ENCODE measurements around the gene PDS5B.

- TF ChIP-seq CTCF (IDR thresholded peaks at IDR 0.05 in 2 of 3, conservative IDR thresholded peaks at IDR 0.05 in 1 of 3; ENCODE audit: borderline replicate concordance in 1 of 3, insufficient read depth in 1 of 3, low read depth in 2 of 3, low read length in 2 of 3): no peak
- no peak for TF ChIP-seq RAD21 (IDR thresholded peaks at IDR 0.05; ENCODE audit: low read depth)
- TF ChIP-seq CEBPB (IDR thresholded peaks at IDR 0.05; ENCODE audit: low read depth): no peak
- no peak for TF ChIP-seq REST (IDR thresholded peaks at IDR 0.05; ENCODE audit: low read depth)
- TF ChIP-seq EZH2phosphoT487 (IDR thresholded peaks at IDR 0.05; ENCODE audit: borderline replicate concordance): no peak
- no peak for TF ChIP-seq TCF7L2 (IDR thresholded peaks at IDR 0.05; ENCODE audit: borderline replicate concordance, extremely low read depth, insufficient read depth, insufficient read length)
Measured at GRCh38 chr13:32642316-32642715, 56.1 kb downstream of the PDS5B start.

Data from HCT116 (cell line).